ENCODE measurements around the gene ARHGEF12.

DNA sequence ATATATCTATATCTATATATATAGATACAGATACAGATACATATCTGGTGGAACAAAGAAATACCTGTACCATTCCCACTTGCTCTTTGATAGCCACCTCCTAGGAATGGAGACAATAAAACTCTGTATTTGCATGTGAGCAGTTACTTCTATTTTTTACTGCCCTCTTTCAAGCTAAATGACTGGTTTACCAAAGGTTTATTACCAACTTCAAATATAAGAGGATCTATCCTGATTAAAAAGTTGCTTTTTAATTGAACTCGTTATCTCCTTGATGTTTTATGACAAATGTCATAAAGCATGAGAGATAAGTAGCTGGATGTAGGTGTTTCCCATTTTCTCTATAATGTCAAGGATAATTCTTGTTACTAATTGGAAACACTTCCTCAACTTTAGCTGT lies 153.6 kb downstream of the ARHGEF12 start:
- TF ChIP-seq, protein P1, sequence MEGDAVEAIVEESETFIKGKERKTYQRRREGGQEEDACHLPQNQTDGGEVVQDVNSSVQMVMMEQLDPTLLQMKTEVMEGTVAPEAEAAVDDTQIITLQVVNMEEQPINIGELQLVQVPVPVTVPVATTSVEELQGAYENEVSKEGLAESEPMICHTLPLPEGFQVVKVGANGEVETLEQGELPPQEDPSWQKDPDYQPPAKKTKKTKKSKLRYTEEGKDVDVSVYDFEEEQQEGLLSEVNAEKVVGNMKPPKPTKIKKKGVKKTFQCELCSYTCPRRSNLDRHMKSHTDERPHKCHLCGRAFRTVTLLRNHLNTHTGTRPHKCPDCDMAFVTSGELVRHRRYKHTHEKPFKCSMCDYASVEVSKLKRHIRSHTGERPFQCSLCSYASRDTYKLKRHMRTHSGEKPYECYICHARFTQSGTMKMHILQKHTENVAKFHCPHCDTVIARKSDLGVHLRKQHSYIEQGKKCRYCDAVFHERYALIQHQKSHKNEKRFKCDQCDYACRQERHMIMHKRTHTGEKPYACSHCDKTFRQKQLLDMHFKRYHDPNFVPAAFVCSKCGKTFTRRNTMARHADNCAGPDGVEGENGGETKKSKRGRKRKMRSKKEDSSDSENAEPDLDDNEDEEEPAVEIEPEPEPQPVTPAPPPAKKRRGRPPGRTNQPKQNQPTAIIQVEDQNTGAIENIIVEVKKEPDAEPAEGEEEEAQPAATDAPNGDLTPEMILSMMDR (IDR thresholded peaks at IDR 0.05): no peak
- no peak for TF ChIP-seq POLR2A (IDR thresholded peaks at IDR 0.05)

Measured in uterus (tissue), 2 donors.